ENCODE measurements around the gene NR4A1.

NR4A1 gene

DNA sequence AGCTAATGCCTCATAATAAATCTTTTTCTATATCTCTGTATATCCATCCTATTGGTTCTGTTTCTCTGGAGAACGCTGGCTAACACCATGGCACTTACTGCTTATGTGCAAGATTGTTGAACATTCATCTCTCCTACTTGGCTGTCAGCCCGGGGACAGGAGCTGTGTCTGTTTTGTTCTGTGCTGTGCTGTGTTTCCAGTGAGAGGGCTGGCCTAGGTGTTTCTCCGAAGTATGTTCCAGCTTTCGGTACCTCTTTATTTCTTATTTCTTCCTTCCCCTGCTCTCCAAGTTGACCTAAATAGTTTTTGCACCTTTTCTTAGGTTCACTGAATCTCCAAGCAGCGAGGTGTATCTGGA is 18.8 kb upstream of the NR4A1 start:
- TF ChIP-seq, protein P1, sequence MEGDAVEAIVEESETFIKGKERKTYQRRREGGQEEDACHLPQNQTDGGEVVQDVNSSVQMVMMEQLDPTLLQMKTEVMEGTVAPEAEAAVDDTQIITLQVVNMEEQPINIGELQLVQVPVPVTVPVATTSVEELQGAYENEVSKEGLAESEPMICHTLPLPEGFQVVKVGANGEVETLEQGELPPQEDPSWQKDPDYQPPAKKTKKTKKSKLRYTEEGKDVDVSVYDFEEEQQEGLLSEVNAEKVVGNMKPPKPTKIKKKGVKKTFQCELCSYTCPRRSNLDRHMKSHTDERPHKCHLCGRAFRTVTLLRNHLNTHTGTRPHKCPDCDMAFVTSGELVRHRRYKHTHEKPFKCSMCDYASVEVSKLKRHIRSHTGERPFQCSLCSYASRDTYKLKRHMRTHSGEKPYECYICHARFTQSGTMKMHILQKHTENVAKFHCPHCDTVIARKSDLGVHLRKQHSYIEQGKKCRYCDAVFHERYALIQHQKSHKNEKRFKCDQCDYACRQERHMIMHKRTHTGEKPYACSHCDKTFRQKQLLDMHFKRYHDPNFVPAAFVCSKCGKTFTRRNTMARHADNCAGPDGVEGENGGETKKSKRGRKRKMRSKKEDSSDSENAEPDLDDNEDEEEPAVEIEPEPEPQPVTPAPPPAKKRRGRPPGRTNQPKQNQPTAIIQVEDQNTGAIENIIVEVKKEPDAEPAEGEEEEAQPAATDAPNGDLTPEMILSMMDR (conservative IDR thresholded peaks at IDR 0.05; ENCODE audit: low read depth) = no peak
- no peak for DNase-seq (ENCODE audit: low spot score)
- ChIA-PET POLR2A (ENCODE audit: low non-redundant PET) (no interaction called here), CTCF (interaction anchor here (0.5 to 2.1 kb wide), 5 partner anchors 9 to 1837 kb away, joined by 3 to 8 read pairs (median 5); no protein-coding TSS in a partner anchor)
- peak overlapping the region; percentile 63 for H3K27ac ChIP-seq

DNA sequence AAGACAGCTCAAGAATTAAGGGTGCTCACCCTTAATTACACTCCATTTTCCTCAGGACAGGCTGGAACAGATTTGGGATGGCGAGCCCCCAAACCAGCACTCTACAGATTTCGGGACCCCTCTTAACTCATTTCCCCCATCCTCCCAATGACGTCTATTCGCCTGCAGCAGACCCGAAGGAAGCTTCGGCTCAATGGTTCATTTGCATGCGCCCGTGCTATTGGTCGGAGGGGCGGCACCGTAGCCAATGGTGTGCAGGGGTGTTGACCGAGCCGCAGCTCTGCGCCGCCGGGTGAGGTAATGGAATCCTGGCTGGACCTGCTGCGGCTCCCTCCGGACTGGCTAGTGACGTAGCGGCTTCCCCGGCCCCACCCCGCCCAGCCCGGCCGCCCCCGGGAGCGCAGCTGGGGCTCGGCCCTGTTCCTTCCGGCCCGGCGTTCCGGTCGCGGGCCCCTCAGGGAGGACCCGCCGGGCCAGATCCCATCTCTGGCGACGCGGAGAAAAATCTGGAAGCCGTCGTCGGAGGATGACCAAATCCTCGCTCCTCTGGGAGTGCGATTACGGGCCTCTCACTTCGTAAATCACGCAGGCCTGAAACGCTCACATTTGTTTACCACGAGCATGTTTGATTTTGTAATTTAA is 18.3 kb upstream of the NR4A1 start:
- ChIA-PET POLR2A (ENCODE audit: low non-redundant PET) (no interaction called here), CTCF (interaction anchor here (0.5 to 2.1 kb wide), 6 partner anchors 9 to 1837 kb away, joined by 3 to 8 read pairs (median 5); no protein-coding TSS in a partner anchor)
- TF ChIP-seq, protein P1 (conservative IDR thresholded peaks at IDR 0.05; ENCODE audit: low read depth) = no peak
- DNase-seq (ENCODE audit: low spot score) = peak; percentile 97
- peak overlapping the region; percentile 63 for H3K27ac ChIP-seq

- POLR2A ChIA-PET (ENCODE audit: low non-redundant PET) = no interaction called here
- TF ChIP-seq, protein P1 (conservative IDR thresholded peaks at IDR 0.05; ENCODE audit: low read depth) = no peak
- DNase-seq (ENCODE audit: low spot score) = no peak
Observed at GRCh38 chr12:52033446-52034140, 17.6 kb upstream of the NR4A1 start.

DNA sequence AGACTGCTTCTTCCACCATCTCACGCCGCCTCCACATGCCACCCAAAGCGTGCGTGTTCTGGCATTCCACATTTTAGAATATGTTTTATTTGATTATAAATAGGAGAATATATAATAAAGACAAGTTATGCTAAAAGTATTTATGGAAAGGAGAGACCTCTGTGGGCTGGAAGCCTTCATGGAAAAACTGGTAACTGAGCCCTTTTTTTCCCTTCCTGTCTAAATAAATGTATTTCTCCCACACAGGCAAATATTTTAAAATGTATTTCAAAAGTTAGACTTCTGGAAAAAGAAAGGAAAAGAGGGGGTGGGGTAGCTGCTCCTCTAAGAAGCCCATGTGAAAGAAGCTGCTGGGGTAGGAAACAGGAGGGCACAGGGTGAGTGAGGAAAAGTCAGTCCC is 16.1 kb upstream of the NR4A1 start:
- POLR2A ChIA-PET (ENCODE audit: low non-redundant PET) = no interaction called here

More at GRCh38 chr12:52033446-52034140, 17.6 kb upstream of the NR4A1 start:
- H3K27ac ChIP-seq = peak overlapping the region; percentile 63
- CTCF ChIA-PET = interaction anchor here (0.8 to 2.1 kb wide), 3 partner anchors 10 to 49 kb away, joined by 3 to 7 read pairs (median 5); no protein-coding TSS in a partner anchor

GRCh38 chr12:52035926-52036325 is 15.3 kb upstream of the NR4A1 start:
- no peak for DNase-seq (ENCODE audit: low spot score)
- H3K27ac ChIP-seq = peak overlapping the region; percentile 51; the same call in 1 of the 2 replicates
- POLR2A ChIA-PET (ENCODE audit: low non-redundant PET) = no interaction called here
- TF ChIP-seq, protein P1 (conservative IDR thresholded peaks at IDR 0.05; ENCODE audit: low read depth) = no peak
- CTCF ChIA-PET = no interaction called here

More for the DNA sequence above, 16.1 kb upstream of the NR4A1 start:
- CTCF ChIA-PET = no interaction called here
- DNase-seq (ENCODE audit: low spot score) = no peak
- H3K27ac ChIP-seq = no peak overlapping the region
- TF ChIP-seq, protein P1 (conservative IDR thresholded peaks at IDR 0.05; ENCODE audit: low read depth) = no peak

GRCh38 chr12:52036587-52037171 is 14.6 kb upstream of the NR4A1 start:
- ChIA-PET POLR2A (ENCODE audit: low non-redundant PET) (no interaction called here), CTCF (interaction anchor here (3.1 kb wide), 1 partner anchor 11 kb away, joined by 13 read pairs; no protein-coding TSS in a partner anchor)
- peak overlapping the region; percentile 51 for H3K27ac ChIP-seq
- TF ChIP-seq, protein P1 (conservative IDR thresholded peaks at IDR 0.05; ENCODE audit: low read depth) = no peak
- DNase-seq (ENCODE audit: low spot score) = peak; percentile 72
